GM23338 (cell line): Measurements from ENCODE around the gene SLC38A10. TPM values are rescaled to one million over a fixed set of nuclear protein-coding genes. Genes with fewer than 3 reads are reported as not detected.

ENCODE experiments used
- ATAC-seq: fragments of 200-7000 bp; cut with Tn5 transposase; 3 replicates; pipeline ENCODE4 v1.9.1; 2020
- DNase-seq: peaks from one replicate; pipeline ENCODE4 v3.0.0-alpha.2; 2015; ENCODE audit warnings: low spot score
- H2AFZ ChIP-seq: fragments of 200-600 bp; sonication (generic); 2 replicates; pipeline ENCODE4 v1.8.0; 2016; ENCODE audit warnings: antibody characterized with exemption, mild to moderate bottlenecking, moderate library complexity
- H3F3A ChIP-seq: fragments of 200-600 bp; sonication (generic); replicated peaks from 2 replicates; pipeline ENCODE4 v1.8.0; 2017; ENCODE audit warnings: antibody characterized with exemption, mixed run types, low read depth
- H3K27ac ChIP-seq: fragments of 200-600 bp; sonication (generic); 2 replicates; pipeline ENCODE4 v1.6.1; 2016; ENCODE audit warnings: low read depth
- H3K27me3 ChIP-seq: fragments of 200-600 bp; sonication (generic); 2 replicates; pipeline ENCODE4 v1.8.0; 2016; ENCODE audit warnings: mild to moderate bottlenecking, mixed run types, moderate library complexity; ENCODE audit not compliant: insufficient read depth
- H3K36me3 ChIP-seq: fragments of 200-600 bp; sonication (generic); 2 replicates; pipeline ENCODE4 v1.8.0; 2016; ENCODE audit warnings: mild to moderate bottlenecking; ENCODE audit not compliant: insufficient read depth
- H3K4me1 ChIP-seq: fragments of 200-600 bp; sonication (generic); 2 replicates; pipeline ENCODE4 v1.8.0; 2016; ENCODE audit warnings: mild to moderate bottlenecking, moderate library complexity; ENCODE audit not compliant: insufficient read depth
- H3K4me2 ChIP-seq: fragments of 200-600 bp; sonication (generic); 2 replicates; pipeline ENCODE4 v1.7.1; 2017; ENCODE audit warnings: mixed run types
- H3K4me3 ChIP-seq: fragments of 200-600 bp; sonication (generic); 2 replicates; pipeline ENCODE4 v1.6.1; 2016; ENCODE audit warnings: mixed run types
- H3K79me2 ChIP-seq: fragments of 200-600 bp; sonication (generic); replicated peaks from 2 replicates; pipeline ENCODE4 v1.8.0; 2017; ENCODE audit warnings: mild to moderate bottlenecking; ENCODE audit not compliant: insufficient read depth
- H3K9me2 ChIP-seq: fragments of 200-600 bp; sonication (generic); 2 replicates; pipeline ENCODE4 v1.8.0; 2017; ENCODE audit not compliant: insufficient read depth
- H4K20me1 ChIP-seq: fragments of 200-600 bp; sonication (generic); replicated peaks from 2 replicates; pipeline ENCODE4 v1.8.0; 2017; ENCODE audit warnings: mild to moderate bottlenecking; ENCODE audit not compliant: insufficient read depth
- H3K27ac Mint-ChIP-seq: 2 replicates; pipeline ENCODE4 v1.8.0; 2020; ENCODE audit warnings: inconsistent platforms, mild to moderate bottlenecking, moderate library complexity, mixed read lengths
- H3K27me3 Mint-ChIP-seq: 3 replicates; pipeline ENCODE4 v1.8.0; 2022; ENCODE audit warnings: low read depth, mild to moderate bottlenecking, moderate library complexity, mixed read lengths, inconsistent platforms; ENCODE audit not compliant: insufficient read depth, poor library complexity
- H3K36me3 Mint-ChIP-seq: 3 replicates; pipeline ENCODE4 v1.8.0; 2021; ENCODE audit warnings: low read depth, mild to moderate bottlenecking, inconsistent platforms, moderate library complexity, mixed read lengths
- H3K4me1 Mint-ChIP-seq: 3 replicates; pipeline ENCODE4 v1.8.0; 2020; ENCODE audit warnings: mild to moderate bottlenecking, inconsistent platforms, mixed read lengths
- H3K4me3 Mint-ChIP-seq: 3 replicates; pipeline ENCODE4 v1.8.0; 2021; ENCODE audit warnings: moderate library complexity, mild to moderate bottlenecking, inconsistent platforms, mixed read lengths
- H3K9me3 Mint-ChIP-seq: 3 replicates; pipeline ENCODE4 v1.8.0; 2020; ENCODE audit warnings: moderate library complexity, mild to moderate bottlenecking, inconsistent platforms, mixed read lengths
- CREB1 ChIP-seq: fragments of 250-450 bp; sonication (Bioruptor Pico); IDR thresholded peaks from 2 replicates; pipeline ENCODE4 v1.5.0; 2020; ENCODE audit warnings: low read depth, mild to moderate bottlenecking, moderate library complexity
- CTCF ChIP-seq, 2 experiments: fragments of 200-600 bp in 1 of 2; sonication (generic) in 1 of 2; conservative IDR thresholded peaks; 2 replicates each; pipeline versions ENCODE4 v1.5.1 to v1.6.1; 2016 to 2017; ENCODE audit warnings: antibody characterized with exemption in 2 of 2, low read depth in 2 of 2, mild to moderate bottlenecking in 2 of 2, moderate library complexity in 1 of 2
- ETS1 ChIP-seq: IDR thresholded peaks from 2 replicates; pipeline ENCODE4 v1.6.1; 2016; ENCODE audit warnings: antibody characterized with exemption
- EZH2phosphoT487 ChIP-seq: fragments of 200-600 bp; sonication (generic); IDR thresholded peaks from one replicate; pipeline ENCODE4 v1.8.1; 2018; ENCODE audit warnings: antibody characterized with exemption; ENCODE audit not compliant: unreplicated experiment
- NANOG ChIP-seq: IDR thresholded peaks from 2 replicates; pipeline ENCODE4 v1.6.1; 2016; ENCODE audit warnings: antibody characterized with exemption, borderline replicate concordance
- POLR2AphosphoS5 ChIP-seq: IDR thresholded peaks from 2 replicates; pipeline ENCODE4 v1.6.1; 2016; ENCODE audit warnings: antibody characterized with exemption, low read depth
- REST ChIP-seq: IDR thresholded peaks from one replicate; pipeline ENCODE4 v1.6.1; 2018; ENCODE audit warnings: antibody characterized with exemption; ENCODE audit not compliant: unreplicated experiment
- ZNF114 ChIP-seq: fragments of 250-450 bp; sonication (Bioruptor Pico); IDR thresholded peaks from 2 replicates; pipeline ENCODE4 v1.5.0; 2020; ENCODE audit warnings: mild to moderate bottlenecking, moderate library complexity
- ZNF462 ChIP-seq: fragments of 250-450 bp; sonication (Bioruptor Pico); IDR thresholded peaks from 2 replicates; pipeline ENCODE4 v1.5.0; 2020; ENCODE audit warnings: mild to moderate bottlenecking, moderate library complexity
- polyA plus RNA-seq: library from polyadenylated mRNA; unstranded; fragments of >200 nt; fragmentation: Nextera tagmentation; extraction: Ambion mirVana; gene quantifications from 2 replicates; pipeline ENCODE4 v1.2.1, GENCODE V29; 2016
- total RNA-seq: library from RNA; depleted of rRNA; stranded (reverse); fragments of >200 nt; shearing (Covaris generic); gene quantifications from 2 replicates; pipeline ENCODE4 v1.2.3, GENCODE V29; 2014

SLC38A10 gene
- total and polyA plus RNA-seq, 2 experiments from 2014 or later, result 17.1 to 55.8 TPM

GRCh38 chr17:81243333-81243664 lies 51.8 kb downstream of the SLC38A10 start:
- H3K9me3 Mint-ChIP-seq, result peaks cover under 1% of the 10 kb centered on the region; the same call in 1 of the 3 replicates
- H2AFZ ChIP-seq, result no peak overlapping the region
- peaks cover 6% of the 10 kb centered on the region; the same call in 1 of the 2 replicates for H4K20me1 ChIP-seq
- no peak overlapping the region for H3K27ac Mint-ChIP-seq
- peaks cover 16% of the 10 kb centered on the region for H3K36me3 Mint-ChIP-seq
- ATAC-seq (no peak), DNase-seq (no peak)
- peaks cover 26% of the 10 kb centered on the region for H3K27me3 Mint-ChIP-seq
- no peak overlapping the region for H3K4me3 ChIP-seq
- H3K36me3 ChIP-seq, result no peaks in the 10 kb centered on the region
- no peaks in the 10 kb centered on the region; the same call in 1 of the 2 replicates for H3K4me1 ChIP-seq
- no peak for TF ChIP-seq ZNF462 (CRISPR knock-in tag)
- TF ChIP-seq CREB1 (CRISPR knock-in tag), result no peak
- no peak for TF ChIP-seq ETS1
- TF ChIP-seq ZNF114, result no peak
- no peak; the same call in 1 of the 2 replicates for TF ChIP-seq POLR2AphosphoS5
- TF ChIP-seq REST, result no peak
- TF ChIP-seq CTCF (conservative IDR thresholded peaks at IDR 0.05; ENCODE audit: low read depth in 2 of 2), result no peak
- no peak for TF ChIP-seq EZH2phosphoT487
- no peak for TF ChIP-seq NANOG
- H3K4me1 Mint-ChIP-seq, result peaks cover 23% of the 10 kb centered on the region
- no peaks in the 10 kb centered on the region for H3K27me3 ChIP-seq
- H3F3A ChIP-seq, result peaks cover 11% of the 10 kb centered on the region; the same call in 1 of the 2 replicates
- no peaks in the 10 kb centered on the region for H3K9me2 ChIP-seq
- no peak overlapping the region for H3K4me3 Mint-ChIP-seq
- H3K79me2 ChIP-seq, result peaks cover 17% of the 10 kb centered on the region
- H3K27ac ChIP-seq, result no peak overlapping the region
- no peak overlapping the region for H3K4me2 ChIP-seq
